GM12891 (cell line): Measurements from ENCODE around the gene ZNF397.
A peak's percentile ranks its signal among the peaks of the same experiment; 100 is the strongest.

ENCODE experiments used
- DNase-seq: peaks from one replicate; pipeline ENCODE4 v3.0.0; 2011; ENCODE audit warnings: low spot score; ENCODE audit not compliant: insufficient read length
- FAIRE-seq: peaks from 2 replicates; lab custom pipeline; 2011; peaks lifted over from hg19 to GRCh38; lab: Jason Lieb, UNC
- PAX5 ChIP-seq: IDR thresholded peaks from 2 replicates; pipeline ENCODE4 v1.6.1; 2011; ENCODE audit warnings: low read length, moderate library complexity, mild to moderate bottlenecking; ENCODE audit not compliant: insufficient read depth, severe bottlenecking
- POLR2A ChIP-seq: IDR thresholded peaks from 2 replicates; pipeline ENCODE4 v1.6.1; 2011; ENCODE audit warnings: low read depth, low read length, control low read depth
- POLR2AphosphoS5 ChIP-seq: IDR thresholded peaks from 2 replicates; pipeline ENCODE4 v1.6.1; 2011; ENCODE audit warnings: low read depth, low read length, control low read depth
- POU2F2 ChIP-seq: IDR thresholded peaks from 2 replicates; pipeline ENCODE4 v1.6.1; 2011; ENCODE audit warnings: low read depth, mild to moderate bottlenecking, control low read depth, low read length, moderate library complexity
- SPI1 ChIP-seq: IDR thresholded peaks from 2 replicates; pipeline ENCODE4 v1.6.1; 2011; ENCODE audit warnings: low read depth, low read length, control low read depth
- TAF1 ChIP-seq: IDR thresholded peaks from 2 replicates; pipeline ENCODE4 v1.6.1; 2011; ENCODE audit warnings: low read depth, low read length, control low read depth

ZNF397 gene

GRCh38 chr18:35220424-35220823, 20.4 kb upstream of the ZNF397 start:
- FAIRE-seq (no peak), DNase-seq (no peak)
- no peak for TF ChIP-seq POLR2A
- TF ChIP-seq POU2F2 = no peak
- TF ChIP-seq TAF1 = no peak
- TF ChIP-seq POLR2AphosphoS5 = no peak
- TF ChIP-seq SPI1 = no peak
- no peak for TF ChIP-seq PAX5

GRCh38 chr18:35223797-35224196, 17.0 kb upstream of the ZNF397 start:
- no peak for DNase-seq
- no peak for FAIRE-seq
- TF ChIP-seq TAF1 = no peak
- TF ChIP-seq POU2F2 = no peak
- no peak for TF ChIP-seq POLR2A
- TF ChIP-seq POLR2AphosphoS5 = no peak
- no peak for TF ChIP-seq SPI1

GRCh38 chr18:35227254-35227653, 13.6 kb upstream of the ZNF397 start:
- TF ChIP-seq POLR2A (no peak), SPI1 (no peak), PAX5 (no peak), POU2F2 (no peak), TAF1 (no peak), POLR2AphosphoS5 (no peak)
- DNase-seq (no peak), FAIRE-seq (no peak)

- no peak for TF ChIP-seq TAF1
- no peak for TF ChIP-seq POU2F2
- TF ChIP-seq PAX5 = no peak
- no peak for TF ChIP-seq POLR2AphosphoS5
- no peak for TF ChIP-seq SPI1
- TF ChIP-seq POLR2A = no peak
- FAIRE-seq (peak; percentile 95), DNase-seq (peak; percentile 20)
Measured at GRCh38 chr18:35231052-35231451, 9.8 kb upstream of the ZNF397 start.

GRCh38 chr18:35236571-35237363, 4.1 kb upstream of the ZNF397 start:
- DNase-seq = no peak
- no peak for TF ChIP-seq PAX5
- TF ChIP-seq POLR2A = no peak
- TF ChIP-seq POLR2AphosphoS5 = no peak
- TF ChIP-seq SPI1 = no peak
- no peak for TF ChIP-seq POU2F2
- no peak for FAIRE-seq

GRCh38 chr18:35239314-35239713, 1.5 kb upstream of the ZNF397 start:
- TF ChIP-seq POLR2AphosphoS5 (no peak), PAX5 (no peak), SPI1 (no peak), TAF1 (no peak), POLR2A (no peak), POU2F2 (no peak)
- DNase-seq (no peak), FAIRE-seq (peak; percentile 31)

GRCh38 chr18:35241448-35241804, 592 bp downstream of the ZNF397 start:
- FAIRE-seq (no peak), DNase-seq (no peak)

GRCh38 chr18:35242426-35242825, 1.6 kb downstream of the ZNF397 start:
- DNase-seq (no peak), FAIRE-seq (no peak)
- TF ChIP-seq POU2F2 (no peak), SPI1 (no peak), TAF1 (no peak), PAX5 (no peak), POLR2AphosphoS5 (no peak), POLR2A (no peak)

More at GRCh38 chr18:35241448-35241804, 592 bp downstream of the ZNF397 start:
- TF ChIP-seq POLR2A = no peak
- TF ChIP-seq PAX5 = no peak
- no peak for TF ChIP-seq SPI1
- no peak; the same call in 1 of the 2 replicates for TF ChIP-seq POLR2AphosphoS5
- TF ChIP-seq TAF1 = no peak
- no peak for TF ChIP-seq POU2F2

- FAIRE-seq (no peak), DNase-seq (no peak)
- no peak for TF ChIP-seq POLR2A
- TF ChIP-seq TAF1 = no peak
- TF ChIP-seq POU2F2 = no peak
- no peak for TF ChIP-seq PAX5
- TF ChIP-seq POLR2AphosphoS5 = no peak
Measured at GRCh38 chr18:35244671-35245070, 3.8 kb downstream of the ZNF397 start.
